H1 (cell line): Measurements from ENCODE around the gene CELF2. TPM values are rescaled to one million over a fixed set of nuclear protein-coding genes. Genes with fewer than 3 reads are reported as not detected.

ENCODE experiments used
- CTCF ChIA-PET: fragments of 300-600 bp; sonication (Branson Sonifier 250); formaldehyde crosslinking; loops from one replicate; lab custom pipeline; 2021; ENCODE audit not compliant: partially characterized antibody; lab: Charles Lee
- POLR2A ChIA-PET: fragments of 300-600 bp; sonication (Branson Sonifier 250); formaldehyde crosslinking; loops from one replicate; lab custom pipeline; 2021; ENCODE audit warnings: inconsistent platforms; ENCODE audit not compliant: partially characterized antibody; lab: Charles Lee
- DNase-seq, 2 experiments: peaks; one replicate each; pipeline versions ENCODE4 v3.0.0 to v3.0.0-alpha.2; 2010 to 2022; ENCODE audit warnings: low spot score in 2 of 2, low read depth in 1 of 2, mixed read lengths in 1 of 2
- FAIRE-seq: peaks from 2 replicates; lab custom pipeline; 2011; peaks lifted over from hg19 to GRCh38; lab: Jason Lieb, UNC
- H2AFZ ChIP-seq: 2 replicates; pipeline ENCODE4 v1.8.1; 2012; ENCODE audit warnings: low read length, inconsistent platforms
- H2AK5ac ChIP-seq: 2 replicates; pipeline ENCODE4 v1.6.1; 2013; ENCODE audit warnings: low read depth, low read length
- H2BK120ac ChIP-seq: replicated peaks from 2 replicates; pipeline ENCODE3; 2013; ENCODE audit warnings: low read depth, low read length, inconsistent platforms
- H2BK12ac ChIP-seq: 2 replicates; pipeline ENCODE4 v1.6.1; 2013; ENCODE audit warnings: low read depth, low read length
- H2BK15ac ChIP-seq: 2 replicates; pipeline ENCODE4 v1.6.1; 2013; ENCODE audit warnings: low read length
- H2BK20ac ChIP-seq: 2 replicates; pipeline ENCODE4 v1.6.1; 2013; ENCODE audit warnings: low read length
- H2BK5ac ChIP-seq: 2 replicates; pipeline ENCODE4 v1.6.1; 2013; ENCODE audit warnings: low read depth, low read length
- H3K14ac ChIP-seq: 2 replicates; pipeline ENCODE4 v1.6.1; 2013; ENCODE audit warnings: inconsistent platforms; ENCODE audit not compliant: insufficient read length
- H3K18ac ChIP-seq: 2 replicates; pipeline ENCODE4 v1.6.1; 2013; ENCODE audit warnings: low read length; ENCODE audit errors: extremely low read depth
- H3K23ac ChIP-seq: 2 replicates; pipeline ENCODE4 v1.6.1; 2013; ENCODE audit warnings: inconsistent platforms; ENCODE audit not compliant: insufficient read length
- H3K23me2 ChIP-seq: 2 replicates; pipeline ENCODE4 v1.6.1; 2013; ENCODE audit warnings: low read depth, low read length
- H3K27ac ChIP-seq: 2 replicates; pipeline ENCODE4 v1.6.1; 2011; ENCODE audit warnings: low read depth, low read length, inconsistent platforms
- H3K27me3 ChIP-seq, 4 experiments: replicated peaks in 1 of 4; 1 replicate in 1 of 4; 2 replicates in 3 of 4; pipeline versions ENCODE4 v1.6.1 to v1.8.1; 2011 to 2013; ENCODE audit warnings: low read length in 3 of 4, mild to moderate bottlenecking in 3 of 4, inconsistent platforms in 2 of 4, mixed read lengths in 2 of 4, moderate library complexity in 1 of 4; ENCODE audit not compliant: control insufficient read depth in 3 of 4, insufficient read depth in 3 of 4; ENCODE audit errors: extremely low read depth in 1 of 4
- H3K36me3 ChIP-seq, 4 experiments: 2 replicates each; pipeline versions ENCODE4 v1.6.1 to v1.8.1; 2011 to 2013; ENCODE audit warnings: mild to moderate bottlenecking in 4 of 4, low read length in 3 of 4, moderate library complexity in 2 of 4, control low read depth in 1 of 4, inconsistent platforms in 1 of 4; ENCODE audit not compliant: insufficient read depth in 4 of 4, control insufficient read depth in 2 of 4
- H3K4ac ChIP-seq: replicated peaks from 2 replicates; pipeline ENCODE3; 2013; ENCODE audit warnings: low read length, low read depth, mixed read lengths, inconsistent platforms; ENCODE audit not compliant: insufficient read length
- H3K4me1 ChIP-seq, 4 experiments: replicated peaks in 1 of 4; 1 replicate in 1 of 4; 2 replicates in 3 of 4; pipeline versions ENCODE4 v1.6.1 to v1.8.1; 2011 to 2013; ENCODE audit warnings: low read length in 3 of 4, inconsistent platforms in 2 of 4, mixed read lengths in 1 of 4; ENCODE audit not compliant: insufficient read depth in 4 of 4, control insufficient read depth in 3 of 4
- H3K4me2 ChIP-seq, 2 experiments: 2 replicates each; pipeline versions ENCODE4 v1.6.1 to v1.8.1; 2011 to 2013; ENCODE audit warnings: low read depth in 2 of 2, low read length in 2 of 2, control low read depth in 1 of 2, inconsistent platforms in 1 of 2, mild to moderate bottlenecking in 1 of 2; ENCODE audit not compliant: insufficient read depth in 1 of 2
- H3K4me3 ChIP-seq, 4 experiments: fragments of 200-600, 300-600 bp in 1 of 4; sonication (generic), shearing (Covaris generic), sonication (Bioruptor Twin) in 1 of 4; 2 replicates each; pipeline versions ENCODE4 v1.5.1 to v1.8.1; 2011 to 2016; ENCODE audit warnings: low read length in 4 of 4, low read depth in 3 of 4, control low read depth in 2 of 4, inconsistent platforms in 2 of 4, mild to moderate bottlenecking in 2 of 4, mixed read lengths in 1 of 4, moderate library complexity in 1 of 4; ENCODE audit not compliant: insufficient read depth in 2 of 4; ENCODE audit errors: extremely low read depth in 1 of 4
- H3K56ac ChIP-seq: replicated peaks from 2 replicates; pipeline ENCODE3; 2013; ENCODE audit warnings: low read depth, mild to moderate bottlenecking, mixed read lengths, low read length, inconsistent platforms; ENCODE audit not compliant: insufficient read length
- H3K79me1 ChIP-seq: 2 replicates; pipeline ENCODE4 v1.6.1; 2013; ENCODE audit warnings: low read depth, low read length, control low read depth
- H3K79me2 ChIP-seq, 2 experiments: 2 replicates each; pipeline versions ENCODE4 v1.6.1 to v1.8.1; 2012 to 2013; ENCODE audit warnings: low read length in 2 of 2, mild to moderate bottlenecking in 2 of 2, inconsistent platforms in 1 of 2; ENCODE audit not compliant: insufficient read depth in 2 of 2, control insufficient read depth in 1 of 2
- H3K9ac ChIP-seq, 4 experiments: replicated peaks in 1 of 4; 1 replicate in 1 of 4; 2 replicates in 3 of 4; pipeline versions ENCODE4 v1.6.1 to v1.8.1; 2011 to 2013; ENCODE audit warnings: low read depth in 3 of 4, low read length in 3 of 4, control low read depth in 2 of 4, mild to moderate bottlenecking in 2 of 4, moderate library complexity in 2 of 4, inconsistent platforms in 1 of 4; ENCODE audit errors: extremely low read depth in 1 of 4
- H3K9me3 ChIP-seq, 2 experiments: 2 replicates each; pipeline versions ENCODE4 v1.6.1 to v1.8.1; 2012 to 2013; ENCODE audit warnings: mild to moderate bottlenecking in 2 of 2, moderate library complexity in 2 of 2, control low read depth in 1 of 2, inconsistent platforms in 1 of 2, low read depth in 1 of 2, low read length in 1 of 2, mixed read lengths in 1 of 2; ENCODE audit not compliant: insufficient read depth in 2 of 2
- H4K20me1 ChIP-seq, 2 experiments: replicated peaks in 1 of 2; 2 replicates each; pipeline versions ENCODE3 to v1.8.1; 2011 to 2013; ENCODE audit warnings: inconsistent platforms in 2 of 2, low read length in 2 of 2, mild to moderate bottlenecking in 1 of 2; ENCODE audit not compliant: insufficient read depth in 2 of 2, control insufficient read depth in 1 of 2
- H4K5ac ChIP-seq: 2 replicates; pipeline ENCODE4 v1.6.1; 2013; ENCODE audit warnings: low read length, low read depth, mixed read lengths, inconsistent platforms; ENCODE audit not compliant: insufficient read length
- H4K8ac ChIP-seq: 2 replicates; pipeline ENCODE4 v1.8.0; 2013; ENCODE audit warnings: mild to moderate bottlenecking, moderate library complexity, low read length, inconsistent platforms; ENCODE audit not compliant: insufficient read depth; ENCODE audit errors: extremely low read depth
- H4K91ac ChIP-seq: replicated peaks from 2 replicates; pipeline ENCODE3; 2013; ENCODE audit warnings: low read length, mixed read lengths, inconsistent platforms; ENCODE audit not compliant: insufficient read length
- CREB1 ChIP-seq: IDR thresholded peaks from 2 replicates; pipeline ENCODE4 v1.6.1; 2012; ENCODE audit warnings: inconsistent platforms
- EP300 ChIP-seq, 2 experiments: IDR thresholded peaks; 1 replicate in 1 of 2; 2 replicates in 1 of 2; pipeline ENCODE4 v1.6.1; 2011 to 2012; ENCODE audit warnings: low read depth in 2 of 2, low read length in 2 of 2, mild to moderate bottlenecking in 2 of 2, borderline replicate concordance in 1 of 2, inconsistent platforms in 1 of 2, moderate library complexity in 1 of 2
- MAFK ChIP-seq: IDR thresholded peaks from 2 replicates; pipeline ENCODE4 v1.6.1; 2012; ENCODE audit warnings: low read depth, mild to moderate bottlenecking, improper control_type of control experiment, low read length
- SIN3A ChIP-seq, 2 experiments: IDR thresholded peaks in 1 of 2; conservative IDR thresholded peaks in 1 of 2; 2 replicates each; pipeline ENCODE4 v1.6.1; 2011 to 2012; ENCODE audit warnings: low read length in 2 of 2, improper control_type of control experiment in 1 of 2, low read depth in 1 of 2, mild to moderate bottlenecking in 1 of 2
- SUZ12 ChIP-seq: fragments of 200-600 bp; sonication (generic); IDR thresholded peaks from 2 replicates; pipeline ENCODE4 v1.6.1; 2012; ENCODE audit warnings: mild to moderate bottlenecking, inconsistent platforms, low read length, moderate library complexity, mixed read lengths
- WGBS, 2 experiments: shearing (Covaris generic) in 1 of 2; methylation state at CpG; one replicate each; pipeline versions ENCODE4 v1.1.6 to v1.1.7; 2013 to 2015; ENCODE audit warnings: low lambda C conversion rate in 2 of 2, mixed read lengths in 2 of 2, inconsistent platforms in 1 of 2, low coverage in 1 of 2, missing lambda C conversion rate in 1 of 2; ENCODE audit not compliant: insufficient replicate concordance in 2 of 2, insufficient coverage in 1 of 2, insufficient read length in 1 of 2; ENCODE audit errors: extremely low coverage in 1 of 2, missing lambda C conversion rate in 1 of 2; 5-methylcytosine and 5-hydroxymethylcytosine counted together
- polyA plus RNA-seq, 7 experiments: library from polyadenylated mRNA; depleted of rRNA in 3 of 7; stranded (reverse) in 5 of 7; unstranded in 2 of 7; fragments of >200 nt in 5 of 7; fragments of 200-250 nt in 2 of 7; gene quantifications; 1 replicate in 5 of 7; 2 replicates in 1 of 7; 4 replicates in 1 of 7; pipeline versions ENCODE4 v1.2.1 to v1.2.3, GENCODE V29; 2011 to 2013; ENCODE audit warnings: missing spikeins in 2 of 7, mixed read lengths in 2 of 7
- total RNA-seq: library from RNA; stranded (reverse); fragmentation: NEBNext Ultra II Directional; extraction: Animal tissue kit (Norgen Biotek cat#: 25700); gene quantifications from 2 replicates; pipeline ENCODE4 v1.2.1, GENCODE V29; 2021

Gene CELF2
- total and polyA plus RNA-seq, 2 of the 8 experiments (the other 6 are each of a cell fraction or from before 2014, with no cell fraction given), result 18.3 to 22.7 TPM

- Histone ChIP-seq H3K27me3 (no peaks in the 10 kb centered on the region), H3K4me2 (no peak overlapping the region), H4K91ac (no peak overlapping the region)
- TF ChIP-seq MAFK (no peak), EP300 (IDR thresholded peaks at IDR 0.05; ENCODE audit: borderline replicate concordance in 1 of 2, low read depth in 2 of 2, low read length in 2 of 2) (no peak), SIN3A (conservative IDR thresholded peaks at IDR 0.05 in 1 of 2, IDR thresholded peaks at IDR 0.05 in 1 of 2; ENCODE audit: low read depth in 1 of 2, low read length in 2 of 2) (no peak), SUZ12 (no peak), CREB1 (no peak)
- TF ChIP-seq, all 59 proteins: peak for 0
- no peak for DNase-seq
- H2BK15ac ChIP-seq, result no peak overlapping the region
- H3K27ac ChIP-seq, result no peak overlapping the region
- no peak overlapping the region for H3K4me3 ChIP-seq
- no peaks in the 10 kb centered on the region for H3K23me2 ChIP-seq
- no peak overlapping the region for H4K8ac ChIP-seq
- H4K20me1 ChIP-seq, result no peaks in the 10 kb centered on the region
- H3K4ac ChIP-seq, result no peak overlapping the region
- 90% methylated on average over 3 of the region's 3 CpGs; no CpG with 5 or more reads in 1 of the 2 experiments for WGBS, 2 experiments
- no peaks in the 10 kb centered on the region for H3K79me1 ChIP-seq
- ChIA-PET CTCF (interaction anchor here (1.0 to 1.5 kb wide), 2 partner anchors 9 to 17 kb away, joined by 3 read pairs; no protein-coding TSS in a partner anchor), POLR2A (no interaction called here)
- no peak overlapping the region for H3K18ac ChIP-seq
- no peak overlapping the region for H2AFZ ChIP-seq
- H3K56ac ChIP-seq, result no peak overlapping the region
- no peak overlapping the region for H2BK20ac ChIP-seq
- H3K23ac ChIP-seq, result no peak overlapping the region
- no peaks in the 10 kb centered on the region for H3K36me3 ChIP-seq
- no peaks in the 10 kb centered on the region for H3K79me2 ChIP-seq
- no peak overlapping the region for H2BK12ac ChIP-seq
- no peak overlapping the region for H2AK5ac ChIP-seq
- no peak overlapping the region for H4K5ac ChIP-seq
- H3K9ac ChIP-seq, result no peak overlapping the region
- no peak overlapping the region for H2BK120ac ChIP-seq
- H2BK5ac ChIP-seq, result no peak overlapping the region
- H3K9me3 ChIP-seq, result no peaks in the 10 kb centered on the region
- no peak for FAIRE-seq
- H3K14ac ChIP-seq, result no peak overlapping the region
- no peaks in the 10 kb centered on the region; a peak in 1 of 7 replicates for H3K4me1 ChIP-seq
Measured at GRCh38 chr10:11219431-11219830, 201.8 kb downstream of the CELF2 start.
